Measurements from ENCODE around the gene LHFPL6.

GRCh38 chr13:39599012-39599411, 4.0 kb downstream of the LHFPL6 start:
- TF ChIP-seq TARDBP (IDR thresholded peaks at IDR 0.05): no peak
- TF ChIP-seq FOXM1 (IDR thresholded peaks at IDR 0.05; ENCODE audit: borderline replicate concordance): no peak

All from HEK293T (cell line).